ENCODE measurements around the gene SMOC1. TPM values are rescaled to one million over a fixed set of nuclear protein-coding genes. Genes with fewer than 3 reads are reported as not detected.

The SMOC1 gene
- total RNA-seq, 1 donor from 2014 or later = 2.0 TPM

GRCh38 chr14:69919815-69920214 is 40.6 kb downstream of the SMOC1 start:
- no peak overlapping the region for H3K4me3 Mint-ChIP-seq (ENCODE audit: unreplicated experiment)
- DNase-seq (ENCODE audit: extremely low spot score, unreplicated experiment) = no peak
- no peaks in the 10 kb centered on the region for H3K36me3 Mint-ChIP-seq (ENCODE audit: unreplicated experiment)
- H3K27ac Mint-ChIP-seq (ENCODE audit: unreplicated experiment) = no peak overlapping the region
- no peaks in the 10 kb centered on the region for H3K4me1 Mint-ChIP-seq (ENCODE audit: unreplicated experiment)
- no peaks in the 10 kb centered on the region for H3K27me3 Mint-ChIP-seq (ENCODE audit: unreplicated experiment)
- H3K9me3 Mint-ChIP-seq (ENCODE audit: unreplicated experiment) = no peaks in the 10 kb centered on the region
- TF ChIP-seq CTCF (IDR thresholded peaks at IDR 0.05) = no peak

- no peak for DNase-seq (ENCODE audit: extremely low spot score, unreplicated experiment)
- TF ChIP-seq CTCF (IDR thresholded peaks at IDR 0.05) = no peak
- Mint-ChIP-seq H3K9me3 (ENCODE audit: unreplicated experiment) (no peaks in the 10 kb centered on the region), H3K27ac (ENCODE audit: unreplicated experiment) (no peak overlapping the region), H3K4me1 (ENCODE audit: unreplicated experiment) (no peaks in the 10 kb centered on the region), H3K27me3 (ENCODE audit: unreplicated experiment) (no peaks in the 10 kb centered on the region), H3K4me3 (ENCODE audit: unreplicated experiment) (no peak overlapping the region), H3K36me3 (ENCODE audit: unreplicated experiment) (no peaks in the 10 kb centered on the region)
Observed at GRCh38 chr14:69921052-69921451, 41.8 kb downstream of the SMOC1 start.

GRCh38 chr14:69922198-69922597 is 43.0 kb downstream of the SMOC1 start:
- no peak overlapping the region for H3K4me3 Mint-ChIP-seq (ENCODE audit: unreplicated experiment)
- H3K36me3 Mint-ChIP-seq (ENCODE audit: unreplicated experiment) = no peaks in the 10 kb centered on the region
- no peak for TF ChIP-seq CTCF (IDR thresholded peaks at IDR 0.05)
- no peak overlapping the region for H3K27ac Mint-ChIP-seq (ENCODE audit: unreplicated experiment)
- H3K4me1 Mint-ChIP-seq (ENCODE audit: unreplicated experiment) = no peaks in the 10 kb centered on the region
- peaks cover 2% of the 10 kb centered on the region for H3K27me3 Mint-ChIP-seq (ENCODE audit: unreplicated experiment)
- H3K9me3 Mint-ChIP-seq (ENCODE audit: unreplicated experiment) = no peaks in the 10 kb centered on the region
- no peak for DNase-seq (ENCODE audit: extremely low spot score, unreplicated experiment)

- Mint-ChIP-seq H3K4me1 (ENCODE audit: unreplicated experiment) (no peaks in the 10 kb centered on the region), H3K27me3 (ENCODE audit: unreplicated experiment) (peaks cover 2% of the 10 kb centered on the region), H3K36me3 (ENCODE audit: unreplicated experiment) (no peaks in the 10 kb centered on the region), H3K27ac (ENCODE audit: unreplicated experiment) (no peak overlapping the region), H3K9me3 (ENCODE audit: unreplicated experiment) (no peaks in the 10 kb centered on the region), H3K4me3 (ENCODE audit: unreplicated experiment) (no peak overlapping the region)
- no peak for TF ChIP-seq CTCF (IDR thresholded peaks at IDR 0.05)
- no peak for DNase-seq (ENCODE audit: extremely low spot score, unreplicated experiment)
Observed at GRCh38 chr14:69924201-69924600, 45.0 kb downstream of the SMOC1 start.

GRCh38 chr14:69928111-69928523 is 48.9 kb downstream of the SMOC1 start:
- no peaks in the 10 kb centered on the region for H3K4me1 Mint-ChIP-seq (ENCODE audit: unreplicated experiment)
- no peaks in the 10 kb centered on the region for H3K36me3 Mint-ChIP-seq (ENCODE audit: unreplicated experiment)
- no peak overlapping the region for H3K27ac Mint-ChIP-seq (ENCODE audit: unreplicated experiment)
- no peaks in the 10 kb centered on the region for H3K9me3 Mint-ChIP-seq (ENCODE audit: unreplicated experiment)
- H3K4me3 Mint-ChIP-seq (ENCODE audit: unreplicated experiment) = no peak overlapping the region
- DNase-seq (ENCODE audit: extremely low spot score, unreplicated experiment) = no peak
- peaks cover 2% of the 10 kb centered on the region for H3K27me3 Mint-ChIP-seq (ENCODE audit: unreplicated experiment)
- TF ChIP-seq CTCF (IDR thresholded peaks at IDR 0.05) = no peak
